GM18868 (cell line): ENCODE measurements around the gene DAPK1.
"Not testable (repeated sequence)": the region's sequence is repeated elsewhere in the genome, so short reads cannot be mapped to it uniquely, and the experiment has no call there.

Experiments used
- ATAC-seq: cut with Tn5 transposase; IDR thresholded peaks from one replicate; pipeline ENCODE4 v1.9.1; 2021; ENCODE audit warnings: mild to moderate bottlenecking, moderate library complexity; ENCODE audit not compliant: unreplicated experiment

DAPK1 gene

DNA sequence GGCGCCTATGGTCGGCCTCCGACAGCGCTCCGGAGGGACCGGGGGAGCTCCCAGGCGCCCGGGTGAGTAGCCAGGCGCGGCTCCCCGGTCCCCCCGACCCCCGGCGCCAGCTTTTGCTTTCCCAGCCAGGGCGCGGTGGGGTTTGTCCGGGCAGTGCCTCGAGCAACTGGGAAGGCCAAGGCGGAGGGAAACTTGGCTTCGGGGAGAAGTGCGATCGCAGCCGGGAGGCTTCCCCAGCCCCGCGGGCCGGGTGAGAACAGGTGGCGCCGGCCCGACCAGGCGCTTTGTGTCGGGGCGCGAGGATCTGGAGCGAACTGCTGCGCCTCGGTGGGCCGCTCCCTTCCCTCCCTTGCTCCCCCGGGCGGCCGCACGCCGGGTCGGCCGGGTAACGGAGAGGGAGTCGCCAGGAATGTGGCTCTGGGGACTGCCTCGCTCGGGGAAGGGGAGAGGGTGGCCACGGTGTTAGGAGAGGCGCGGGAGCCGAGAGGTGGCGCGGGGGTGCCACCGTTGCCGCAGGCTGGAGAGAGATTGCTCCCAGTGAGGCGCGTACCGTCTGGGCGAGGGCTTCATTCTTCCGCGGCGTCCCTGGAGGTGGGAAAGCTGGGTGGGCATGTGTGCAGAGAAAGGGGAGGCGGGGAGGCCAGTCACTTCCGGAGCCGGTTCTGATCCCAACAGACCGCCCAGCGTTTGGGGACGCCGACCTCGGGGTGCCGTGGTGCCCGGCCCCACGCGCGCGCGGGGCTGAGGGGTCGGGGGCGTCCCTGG is 561 bp downstream of the DAPK1 start:
- ATAC-seq = peak; percentile 21

DNA sequence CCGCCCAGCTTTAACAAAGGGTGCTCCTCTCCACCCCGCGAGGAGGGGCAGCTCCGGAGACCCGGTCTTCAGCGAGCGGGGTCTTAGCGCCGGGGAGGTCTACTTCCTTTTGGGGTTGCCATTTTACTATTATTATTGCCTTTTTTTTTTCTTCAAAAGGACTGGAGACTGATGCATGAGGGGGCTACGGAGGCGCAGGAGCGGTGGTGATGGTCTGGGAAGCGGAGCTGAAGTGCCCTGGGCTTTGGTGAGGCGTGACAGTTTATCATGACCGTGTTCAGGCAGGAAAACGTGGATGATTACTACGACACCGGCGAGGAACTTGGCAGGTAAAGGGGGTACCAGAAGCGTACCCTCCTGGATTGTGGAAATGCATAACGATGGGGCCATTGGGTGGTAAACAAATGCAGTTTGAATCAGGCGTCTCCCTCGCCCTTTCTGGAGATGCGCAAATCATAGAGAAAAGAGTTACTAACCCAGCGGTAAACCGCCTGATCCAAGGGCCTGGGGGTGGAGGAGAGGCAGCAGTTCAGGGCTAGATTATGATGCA is 1.2 kb downstream of the DAPK1 start:
- no peak for ATAC-seq

DNA sequence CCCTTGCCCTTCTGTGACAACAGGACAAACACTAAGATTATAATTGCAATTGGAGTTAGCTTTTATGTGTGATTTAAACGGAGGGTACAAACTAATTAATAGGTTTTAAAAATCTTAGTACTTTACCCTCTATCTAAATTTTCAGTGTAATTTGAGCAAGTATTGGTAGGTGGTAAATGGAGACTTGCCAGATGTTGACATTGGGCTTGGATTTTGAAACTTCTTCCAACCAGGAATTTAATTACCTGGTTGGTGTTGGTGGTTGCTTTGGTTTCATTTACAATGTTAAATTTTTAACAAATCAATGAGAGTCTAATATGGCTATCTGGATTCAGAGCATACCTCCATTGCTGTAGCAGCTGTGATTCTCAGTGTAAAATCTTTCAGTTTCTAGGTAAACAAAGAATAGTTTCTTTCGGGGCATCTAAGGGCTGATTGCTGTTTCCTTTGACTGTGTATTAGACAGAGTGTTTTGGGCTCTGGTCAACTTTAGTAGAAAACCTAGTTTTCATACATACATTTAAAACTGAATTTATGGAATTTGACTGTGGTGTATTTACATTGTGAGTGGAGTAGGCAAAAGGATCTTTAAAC is 1.9 kb downstream of the DAPK1 start:
- peak; percentile 39 for ATAC-seq

GRCh38 chr9:87500491-87501270 is 3.0 kb downstream of the DAPK1 start:
- peak; percentile 21 for ATAC-seq

GRCh38 chr9:87501271-87501656 is 3.6 kb downstream of the DAPK1 start:
- ATAC-seq = not testable (repeated sequence)

DNA sequence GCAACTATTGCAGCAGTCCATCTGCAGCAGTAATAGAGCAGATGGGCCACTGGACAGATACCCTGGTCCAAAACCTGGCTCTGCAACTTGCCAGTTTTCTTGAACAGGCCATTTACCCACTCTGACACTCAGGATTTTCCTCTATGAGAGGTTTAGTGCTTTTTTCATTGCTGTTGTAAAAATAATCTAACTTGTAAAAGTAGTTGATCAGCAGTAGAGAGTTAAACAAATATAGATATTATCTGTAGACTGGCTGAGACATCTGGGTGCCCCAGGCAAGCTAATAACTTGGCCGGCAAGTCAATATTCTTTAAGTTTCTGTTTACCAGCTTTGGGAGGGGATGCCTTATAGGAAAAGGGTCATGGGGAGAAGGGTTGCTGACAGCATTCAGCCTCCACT is 4.1 kb downstream of the DAPK1 start:
- no peak for ATAC-seq

DNA sequence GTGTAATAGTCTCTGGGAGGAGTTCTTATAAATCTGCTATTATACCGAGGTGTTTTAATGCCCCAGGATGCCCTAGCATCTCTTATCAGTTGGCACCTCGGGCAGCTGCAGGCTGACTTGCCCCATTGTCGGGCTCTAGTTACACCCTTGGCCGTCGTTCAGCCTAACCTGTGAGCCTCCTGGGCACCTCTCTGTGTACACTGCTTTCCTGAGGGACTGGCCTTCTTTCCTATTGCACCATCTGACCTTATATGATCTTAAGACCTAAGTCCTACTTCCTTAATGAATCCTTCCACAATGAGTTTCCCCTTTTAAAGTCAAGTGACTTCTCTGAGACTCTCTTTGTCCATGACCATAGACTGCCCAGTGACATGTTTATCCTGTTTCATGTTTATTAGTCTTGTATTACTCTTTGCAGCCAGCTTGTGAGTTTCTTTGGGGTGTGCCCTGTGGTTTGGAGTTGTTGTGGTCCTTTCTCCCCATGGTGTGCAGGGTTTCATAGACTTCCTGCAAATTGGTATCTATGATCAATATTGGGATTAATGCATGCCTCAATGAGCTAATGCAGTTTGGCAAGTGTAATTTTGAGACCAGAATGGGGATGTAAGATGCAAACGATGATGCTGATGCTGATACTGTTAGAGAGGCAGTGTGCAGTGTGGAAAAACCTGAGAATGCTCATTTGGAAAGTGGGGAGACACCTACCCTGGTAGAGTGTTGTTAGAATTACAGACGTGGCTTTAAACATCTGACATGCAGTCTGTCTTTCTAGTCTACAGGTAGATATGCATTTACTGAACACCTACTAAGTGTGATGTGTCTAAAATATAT is 4.9 kb downstream of the DAPK1 start:
- no peak for ATAC-seq

- ATAC-seq = no peak
Observed at GRCh38 chr9:87503430-87503829, 5.8 kb downstream of the DAPK1 start.

GRCh38 chr9:87503927-87504326 is 6.3 kb downstream of the DAPK1 start:
- ATAC-seq = no peak

DNA sequence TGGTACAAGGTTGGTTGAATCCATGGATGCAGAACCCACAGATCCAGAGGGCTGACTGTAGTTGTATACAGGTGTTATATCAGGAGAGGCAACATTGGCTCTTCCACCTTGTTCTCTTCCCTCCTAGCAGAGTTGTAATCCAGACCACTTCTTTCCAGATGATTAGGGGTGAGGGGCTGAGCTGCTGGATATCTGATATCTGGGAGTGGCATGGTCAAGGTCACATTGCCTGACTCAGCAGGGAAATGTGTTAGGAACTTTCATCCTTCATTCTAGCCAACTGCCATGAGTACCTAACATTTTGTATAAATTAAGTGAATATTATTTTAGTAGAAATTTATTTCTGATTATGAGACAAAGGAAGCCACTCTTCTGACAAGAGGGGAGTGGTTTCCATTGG is 7.3 kb downstream of the DAPK1 start:
- no peak for ATAC-seq

DNA sequence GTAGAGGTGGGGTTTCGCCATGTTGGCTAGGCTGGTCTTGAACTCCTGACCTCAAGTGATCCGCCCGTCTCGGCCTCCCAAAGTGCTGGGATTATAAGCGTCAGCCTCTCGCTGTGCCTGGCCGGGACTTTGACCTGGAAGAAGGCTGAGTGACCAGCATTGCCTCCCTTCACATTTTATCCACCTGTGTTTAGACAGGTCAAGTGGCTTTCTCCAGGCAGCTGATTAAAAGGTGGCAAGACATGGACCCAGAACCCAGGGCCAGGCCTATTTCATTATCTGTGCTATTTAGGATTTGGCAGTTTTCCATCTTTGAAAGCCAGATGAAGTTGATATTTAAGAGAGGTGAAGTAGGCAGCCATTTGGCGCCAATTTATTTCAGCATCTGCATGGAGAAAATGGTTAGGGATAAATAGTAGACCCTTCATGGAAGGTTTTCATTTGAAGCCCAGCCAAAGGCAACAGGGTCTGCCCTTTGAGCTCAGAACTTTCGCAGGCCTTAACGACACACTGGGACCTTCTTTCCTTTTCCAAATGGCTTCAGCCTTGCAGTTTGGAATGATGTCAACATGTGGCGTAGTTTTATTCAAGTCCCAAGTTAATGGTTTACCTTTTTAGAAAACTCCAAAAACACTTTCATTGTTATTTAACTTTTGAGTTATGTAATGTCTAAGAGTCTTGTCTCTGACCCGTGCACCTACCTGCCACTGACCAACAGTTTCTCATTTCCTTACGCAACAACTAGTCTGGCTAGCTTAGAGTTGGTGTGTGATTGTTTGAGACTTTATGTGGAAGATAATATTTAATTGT is 8.4 kb downstream of the DAPK1 start:
- ATAC-seq = no peak

DNA sequence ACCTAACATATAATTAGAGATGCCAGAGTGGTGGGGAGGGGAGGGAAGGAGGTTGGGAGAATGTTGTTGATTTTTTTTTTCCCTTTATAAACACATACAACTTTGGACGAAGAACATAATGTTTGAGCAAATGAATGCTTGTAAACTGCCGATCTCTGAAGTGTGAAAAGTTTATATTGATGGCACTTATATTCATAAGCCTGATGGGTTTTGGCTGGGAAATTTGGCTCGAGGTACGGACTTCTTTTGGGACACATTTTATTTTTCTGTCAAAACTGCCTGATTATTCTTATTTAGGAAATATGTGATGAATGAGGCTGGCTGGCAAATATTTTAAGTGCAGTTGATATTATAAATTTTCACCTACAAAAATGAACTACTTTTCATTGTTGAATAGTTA is 9.9 kb downstream of the DAPK1 start:
- no peak for ATAC-seq

GRCh38 chr9:87510252-87510683 is 12.6 kb downstream of the DAPK1 start:
- no peak for ATAC-seq

DNA sequence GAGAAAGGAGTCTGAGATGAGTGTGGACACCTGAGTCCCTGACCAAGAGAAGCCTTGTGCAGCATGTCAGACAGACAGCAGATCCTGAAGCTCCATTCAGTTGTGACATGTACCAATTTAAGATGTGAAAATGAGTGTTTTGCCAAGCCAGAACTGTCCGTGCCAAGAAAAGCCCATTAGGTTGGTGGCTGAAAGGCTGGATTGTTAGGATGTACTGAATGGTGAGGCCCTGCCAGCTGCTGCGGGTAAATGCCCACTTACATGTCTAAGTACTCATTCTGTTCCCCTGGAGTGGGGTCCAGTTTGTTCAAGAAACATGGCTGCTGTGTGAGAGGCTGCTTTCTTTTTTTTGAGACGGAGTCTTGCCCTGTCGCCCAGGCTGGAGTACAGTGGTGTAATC is 14.6 kb downstream of the DAPK1 start:
- no peak for ATAC-seq

DNA sequence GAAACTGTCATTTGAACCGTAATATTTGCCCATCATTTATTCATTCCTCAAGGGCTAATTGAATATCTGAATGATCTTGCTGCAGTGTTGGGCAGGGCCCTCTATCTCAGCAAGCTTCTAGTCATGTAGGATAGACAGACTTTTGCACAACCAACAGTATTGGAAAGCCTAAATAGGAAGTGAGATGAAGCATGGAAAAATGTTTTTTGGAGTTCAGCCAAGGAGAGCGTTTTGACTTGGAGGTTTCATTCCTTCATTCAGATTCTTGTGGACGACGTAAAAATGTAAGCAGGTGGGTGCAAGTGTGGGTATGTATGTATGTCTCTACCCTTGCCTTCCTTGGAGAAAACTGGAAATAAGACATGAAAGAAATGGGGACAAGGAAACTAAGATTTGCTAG is 15.5 kb downstream of the DAPK1 start:
- no peak for ATAC-seq

DNA sequence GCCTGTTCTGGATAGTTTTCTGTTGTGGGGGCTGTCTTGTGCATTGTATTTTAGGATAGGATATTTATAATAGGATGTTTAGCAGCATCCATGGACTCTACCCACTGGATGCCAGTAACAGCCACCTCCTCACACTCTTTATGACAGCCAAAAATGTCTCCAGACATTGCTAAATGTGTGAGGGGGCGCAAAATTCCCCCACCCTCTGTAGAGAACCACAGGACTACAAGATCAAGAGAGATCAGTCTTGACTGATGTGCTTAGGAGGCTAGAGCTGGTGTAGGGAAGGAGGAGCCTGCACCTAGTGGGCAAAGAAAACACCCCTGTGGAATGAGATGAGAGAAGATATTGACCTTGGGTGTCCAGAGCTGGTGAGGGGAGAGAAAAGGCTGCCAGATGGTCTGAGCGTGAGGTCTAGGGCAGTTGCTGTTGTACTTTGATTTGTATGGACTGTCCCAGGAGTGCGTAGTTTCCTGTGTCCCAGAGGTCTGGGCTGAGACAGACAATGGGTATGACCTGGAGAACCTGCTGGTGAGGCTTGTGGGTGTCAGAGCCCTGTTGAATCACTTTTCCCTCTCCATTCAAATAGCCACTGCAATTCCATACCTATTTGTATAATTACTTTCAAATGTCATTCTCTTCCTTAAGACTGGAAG is 16.3 kb downstream of the DAPK1 start:
- ATAC-seq = no peak

GRCh38 chr9:87515006-87515405 is 17.3 kb downstream of the DAPK1 start:
- ATAC-seq = no peak

- ATAC-seq = no peak
Observed at GRCh38 chr9:87515588-87516221, 18.0 kb downstream of the DAPK1 start.
